ENCODE data around the gene CALHM5.

CALHM5 gene

DNA sequence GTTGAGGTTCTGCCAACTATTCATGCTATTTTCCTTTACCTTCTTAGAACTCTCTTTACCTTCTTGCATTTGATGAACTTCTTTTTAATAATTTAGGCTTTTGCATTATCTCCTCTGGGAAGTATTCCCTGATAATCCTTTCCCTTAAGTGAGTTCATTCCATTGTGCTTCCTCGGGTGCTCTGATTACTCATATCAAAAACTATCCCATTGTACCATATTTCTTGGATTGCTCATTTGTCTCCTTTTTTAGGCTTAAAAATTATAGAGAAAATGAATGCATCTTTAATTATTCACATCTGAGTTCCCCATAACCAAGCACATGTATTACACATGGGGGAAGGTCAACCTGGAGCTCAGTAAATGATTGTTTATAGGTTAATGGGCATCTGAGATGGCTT, 44.6 kb downstream of the CALHM5 start:
- no peak for DNase-seq

DNA sequence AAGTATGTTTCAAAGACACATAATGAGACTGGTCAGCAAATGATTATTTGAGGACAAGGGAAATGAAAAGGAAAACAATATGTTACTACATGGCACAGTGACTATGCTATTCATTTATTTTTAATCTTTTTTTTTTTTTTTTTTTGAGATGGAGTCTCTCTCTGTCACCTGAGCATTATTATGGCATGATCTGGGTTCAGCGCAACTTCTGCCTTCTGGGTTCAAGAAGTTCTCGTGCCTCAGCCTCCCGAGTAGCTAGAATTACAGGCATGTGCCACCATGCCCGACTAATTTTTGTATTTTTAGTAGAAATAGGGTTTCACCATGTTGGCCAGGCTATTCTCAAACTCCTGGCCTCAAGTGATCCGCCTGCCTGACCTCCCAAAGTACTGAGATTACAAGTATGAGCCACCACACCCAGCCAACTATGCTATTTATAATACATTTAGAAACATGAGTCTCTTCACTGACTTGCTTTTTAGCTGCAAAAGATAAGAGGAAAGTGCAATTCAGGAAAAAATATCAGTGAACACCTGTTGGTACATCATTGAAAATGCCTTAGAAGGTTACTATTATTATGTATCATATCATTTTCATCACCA, 45.5 kb downstream of the CALHM5 start:
- DNase-seq = no peak

DNA sequence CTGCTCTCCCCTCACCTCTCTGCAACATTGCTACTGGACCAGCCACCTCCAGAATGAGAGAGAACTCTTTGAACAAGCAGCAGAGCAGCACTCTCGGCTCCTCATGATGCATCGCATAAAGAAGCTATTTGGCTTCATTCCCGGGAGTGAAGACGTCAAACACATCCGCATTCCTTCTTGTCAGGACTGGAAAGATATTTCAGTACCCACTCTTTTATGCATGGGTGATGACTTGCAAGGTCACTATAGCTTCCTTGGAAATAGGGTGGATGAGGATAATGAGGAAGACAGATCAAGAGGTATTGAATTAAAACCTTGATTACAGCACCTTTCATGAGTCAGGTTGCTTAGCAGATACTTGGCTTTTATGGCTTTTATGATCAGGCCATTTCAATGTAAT, 46.5 kb downstream of the CALHM5 start:
- no peak for DNase-seq

DNA sequence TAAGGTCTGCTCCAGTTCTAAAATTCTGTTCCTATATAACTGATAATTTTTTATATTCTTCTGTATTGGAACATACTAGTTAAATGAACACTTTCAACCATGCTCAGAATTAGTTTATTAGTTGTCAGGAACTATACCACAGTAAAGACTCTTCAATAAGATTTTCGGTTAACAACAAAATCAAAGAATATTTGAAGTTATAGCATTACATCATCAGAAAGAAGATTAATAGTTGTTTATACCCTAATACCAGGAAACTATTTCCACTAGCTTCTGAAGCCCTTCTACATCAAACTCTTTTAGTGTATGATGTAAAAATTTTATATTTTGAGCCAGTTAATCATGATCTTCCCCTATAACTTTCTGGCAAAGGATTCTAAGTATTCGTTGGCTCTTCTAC, 48.7 kb downstream of the CALHM5 start:
- no peak for DNase-seq

DNA sequence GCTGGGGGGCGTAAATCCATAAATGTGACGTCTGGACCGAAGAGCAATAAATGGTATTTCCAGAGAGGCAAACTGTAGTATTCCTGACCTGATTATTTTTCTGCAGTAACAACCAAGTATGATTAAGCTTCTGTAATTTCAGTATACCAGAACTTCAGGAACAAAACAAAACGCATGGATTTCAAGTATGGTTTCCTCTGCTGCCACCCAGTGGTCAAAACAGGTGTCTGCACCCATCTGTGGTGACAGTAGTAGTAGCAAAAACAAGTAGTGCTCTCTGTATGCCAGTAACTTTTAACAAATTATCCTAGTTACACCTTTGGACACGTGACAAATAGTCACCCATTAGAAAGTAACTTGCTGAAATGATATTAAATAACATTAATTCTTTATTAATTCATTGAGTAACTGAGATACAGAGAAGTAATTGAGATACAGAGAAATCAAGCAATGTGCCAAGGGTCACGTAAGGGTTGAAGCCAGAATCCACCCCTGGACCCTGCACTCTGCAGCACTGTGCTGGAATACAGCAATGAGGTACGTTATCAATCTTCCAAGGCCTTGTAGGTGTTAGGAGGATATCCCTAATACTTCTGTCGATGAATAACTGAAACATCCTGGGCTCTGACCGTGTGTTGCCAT, 50.1 kb downstream of the CALHM5 start:
- peak; percentile 65 for DNase-seq

DNA sequence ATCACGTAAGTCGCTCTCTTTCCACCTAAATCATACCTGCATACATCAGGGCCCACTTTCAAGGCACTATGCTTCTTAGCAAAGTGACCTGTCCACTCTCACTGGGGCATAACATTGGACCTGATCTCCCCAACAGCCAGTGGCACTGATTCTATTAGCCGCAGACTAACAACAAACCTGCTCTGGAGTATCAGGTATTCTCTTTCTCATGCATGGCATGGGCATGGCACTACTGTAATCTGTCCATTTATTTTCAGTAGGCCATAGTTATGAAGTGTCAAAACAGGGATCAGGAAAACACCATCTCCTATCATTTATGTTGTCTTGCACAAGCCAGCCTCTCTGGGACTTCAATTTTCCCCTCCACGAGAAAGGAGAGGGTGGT, 50.6 kb downstream of the CALHM5 start:
- DNase-seq = no peak

DNA sequence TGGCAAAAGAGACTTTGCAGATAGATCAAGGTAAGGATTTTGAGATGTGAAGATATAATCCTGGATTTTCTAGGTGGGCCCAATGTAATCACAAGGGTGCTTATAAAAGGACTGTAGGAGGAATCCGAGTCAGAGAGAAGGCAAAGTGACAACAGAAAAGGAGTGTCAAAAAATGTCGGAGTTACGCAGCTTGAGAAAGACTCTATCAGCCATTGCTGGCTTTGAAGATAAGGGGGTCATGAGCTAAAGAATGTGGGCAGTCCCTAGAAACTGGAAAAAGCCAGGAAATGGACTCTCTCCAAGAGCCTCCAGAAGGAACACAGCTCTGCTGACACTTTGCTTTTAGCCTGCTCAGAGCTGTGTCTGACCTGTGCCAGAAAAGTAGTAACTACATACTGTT, 51.2 kb downstream of the CALHM5 start:
- DNase-seq = no peak

DNA sequence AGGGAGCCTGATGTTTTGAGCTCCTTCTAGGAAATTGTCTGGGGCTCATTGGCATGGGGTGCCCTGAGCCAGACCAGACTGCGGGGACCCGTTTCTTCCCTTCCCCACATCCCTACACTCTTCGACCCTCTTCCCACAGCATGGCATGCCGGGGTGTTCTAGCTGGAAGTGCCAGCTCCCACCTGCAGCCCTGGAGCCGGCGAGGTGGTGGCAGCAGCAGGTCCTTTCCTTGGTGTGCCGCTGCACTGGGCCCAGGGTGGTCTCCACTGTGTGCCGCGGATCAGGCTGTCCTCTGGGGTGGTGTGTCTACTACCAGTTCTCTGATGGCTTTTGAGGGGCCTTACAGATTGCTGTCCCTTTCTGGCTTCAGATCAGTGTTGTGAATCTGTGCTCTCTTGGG, 52.4 kb downstream of the CALHM5 start:
- DNase-seq = no peak

DNA sequence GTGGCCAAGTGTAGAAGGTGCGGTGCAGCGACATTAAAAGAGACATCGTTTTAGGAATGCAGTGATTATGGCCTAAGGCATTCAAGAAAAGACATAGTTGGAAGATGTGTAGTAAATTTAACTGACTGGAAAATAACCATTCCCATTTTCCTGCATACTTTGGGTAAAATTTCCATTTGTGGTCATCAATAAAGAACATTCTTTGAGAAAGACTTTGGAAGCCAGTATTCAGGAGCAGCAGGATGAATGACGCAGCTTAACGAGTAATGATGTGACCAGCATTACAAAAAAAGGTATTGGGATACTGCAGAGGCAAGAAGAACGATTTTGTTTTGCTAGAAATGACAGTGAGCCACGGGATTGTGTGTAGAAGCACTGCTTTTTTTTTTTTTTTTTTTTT, 52.9 kb downstream of the CALHM5 start:
- DNase-seq = no peak

DNA sequence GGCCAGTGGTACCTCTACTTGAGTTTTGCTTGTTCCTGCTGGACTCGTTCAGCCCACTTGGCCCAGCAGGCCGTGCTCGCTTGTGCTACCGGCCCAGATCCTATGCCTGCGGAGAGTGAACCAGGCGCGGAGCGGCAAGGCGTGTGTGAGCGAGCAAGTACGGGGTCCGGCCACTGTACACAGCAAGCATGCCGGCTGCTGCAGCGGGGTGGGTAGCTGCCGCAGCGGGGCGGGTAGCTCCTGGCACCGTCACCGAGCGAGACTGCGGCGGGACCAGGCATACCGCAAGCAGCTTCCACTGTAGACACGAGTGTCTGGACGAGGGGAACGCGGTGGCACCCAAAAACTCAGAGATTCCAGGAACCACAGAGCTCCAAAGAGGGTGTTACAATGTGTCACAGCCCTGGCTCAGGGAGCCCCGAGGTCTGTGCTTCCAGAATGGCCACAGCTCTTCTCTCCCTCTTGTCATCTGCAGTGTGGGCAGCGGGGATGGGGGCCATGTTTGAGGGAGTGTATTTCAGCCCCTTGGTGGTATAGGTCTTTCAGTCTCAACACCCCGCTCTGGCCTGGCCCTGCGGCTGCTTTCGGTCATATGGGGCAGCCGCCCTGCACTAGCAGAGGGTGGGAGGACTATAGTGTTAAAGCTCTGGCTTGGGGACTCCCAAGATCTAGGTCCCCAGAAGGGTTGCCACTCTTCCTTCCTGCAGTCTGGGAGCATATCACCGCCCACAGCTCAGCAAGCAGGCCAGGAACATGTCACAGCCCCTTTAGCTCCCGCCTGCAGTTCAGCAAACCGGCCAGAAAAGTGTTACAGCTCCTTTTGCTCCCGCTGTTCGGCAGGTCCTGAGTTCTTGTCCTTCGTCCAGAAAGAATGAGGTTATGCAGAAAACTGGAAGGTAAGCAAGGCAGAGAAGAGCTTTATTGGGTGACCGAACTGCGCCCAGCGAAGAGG, 53.8 kb downstream of the CALHM5 start:
- peak; percentile 24 for DNase-seq

DNA sequence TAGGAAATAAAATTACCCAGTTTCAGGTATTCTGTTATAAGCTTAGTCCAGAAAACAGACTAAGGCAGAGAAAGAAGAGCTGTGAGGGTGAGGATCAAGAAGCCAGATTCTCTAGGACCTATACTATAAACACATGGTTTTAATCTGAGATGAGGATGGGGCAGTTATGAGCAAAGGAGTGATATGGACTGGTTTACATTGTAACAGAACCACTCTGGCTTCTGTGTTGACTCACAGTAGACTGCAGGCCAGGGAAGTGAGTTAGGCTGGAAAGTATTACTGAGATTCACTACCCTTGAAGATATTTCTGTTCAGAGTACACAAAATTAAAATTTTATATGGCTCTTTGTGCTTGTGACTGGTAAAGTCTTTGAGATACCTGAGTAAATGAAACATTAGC, 56.7 kb downstream of the CALHM5 start:
- no peak for DNase-seq

DNA sequence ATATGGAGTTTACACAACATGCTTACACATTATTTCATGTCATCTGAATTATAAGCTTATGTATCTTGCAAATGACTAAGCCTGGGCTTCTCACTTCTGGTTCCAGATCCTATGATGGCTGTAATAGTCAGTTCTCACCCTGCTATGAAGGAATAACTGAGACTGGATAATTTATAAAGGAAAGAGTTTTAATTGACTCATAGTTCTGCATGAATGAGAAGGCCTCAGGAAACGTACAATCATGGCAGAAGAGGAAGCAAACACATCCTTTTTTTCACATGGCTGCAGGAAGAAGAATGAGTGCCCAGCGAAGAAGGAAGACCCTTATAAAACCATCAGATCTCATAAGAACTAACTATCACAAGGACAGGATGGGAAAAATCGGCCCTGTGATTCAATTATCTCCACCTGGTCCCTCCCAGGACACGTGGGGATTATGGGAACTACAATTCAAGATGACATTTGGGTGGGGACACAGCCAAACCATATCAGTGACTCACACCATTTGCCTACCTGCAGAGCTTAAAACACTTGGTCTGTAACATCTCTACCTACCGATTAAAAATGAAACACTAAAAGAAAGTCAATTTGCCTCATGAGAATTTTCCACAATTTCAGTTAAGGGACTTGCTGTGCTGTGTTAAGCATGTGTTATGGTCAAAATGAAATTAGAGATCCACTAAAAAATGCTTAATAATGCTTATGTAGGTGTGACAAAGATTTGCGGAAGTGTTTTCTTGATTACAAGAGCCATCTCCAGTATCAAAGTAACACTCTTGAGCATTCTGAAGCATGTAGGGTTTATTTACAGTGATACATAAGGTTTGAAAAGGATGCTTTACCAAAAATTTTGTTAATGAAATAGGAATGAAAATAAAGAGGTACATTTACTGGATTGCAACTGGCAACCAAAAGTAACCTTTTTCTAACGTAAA, 57.6 kb downstream of the CALHM5 start:
- no peak for DNase-seq

DNA sequence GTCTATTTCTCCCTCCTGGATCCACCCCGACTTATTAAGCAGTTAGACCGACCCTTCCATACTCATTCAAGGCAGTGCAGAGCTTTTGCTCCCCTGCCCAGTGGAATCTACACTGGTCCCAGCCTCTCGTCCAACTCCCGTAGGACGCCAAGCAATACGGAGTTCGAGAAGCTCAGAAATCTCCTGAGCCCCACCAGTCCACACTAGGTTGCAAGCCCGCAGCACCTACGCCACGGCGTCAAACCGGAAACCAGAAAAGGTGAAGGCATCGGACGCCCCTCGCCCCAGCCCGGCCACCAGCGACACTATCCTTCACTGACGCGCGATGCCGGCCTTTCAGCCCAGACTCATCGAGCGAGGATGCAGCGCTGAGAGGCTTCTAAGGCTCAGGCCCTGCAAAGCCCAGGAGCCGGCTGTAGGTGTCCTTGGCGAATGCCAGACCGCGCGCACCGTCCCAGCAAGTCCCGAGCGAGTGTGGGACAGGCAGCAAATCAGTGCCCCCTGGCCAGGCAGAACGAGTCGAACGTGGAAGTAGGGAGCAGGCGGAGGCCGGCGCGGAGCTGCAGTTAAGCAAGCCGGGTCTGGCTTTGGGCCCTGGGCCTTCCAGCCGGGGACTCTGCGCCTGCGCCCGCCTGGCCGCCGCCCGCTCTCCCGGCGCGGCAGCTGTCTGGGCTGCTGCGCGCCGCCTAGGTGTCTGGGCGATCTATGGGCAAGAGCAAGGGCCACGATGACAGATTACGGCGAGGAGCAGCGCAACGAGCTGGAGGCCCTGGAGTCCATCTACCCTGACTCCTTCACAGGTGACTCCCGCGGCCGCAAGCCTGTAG, 59.6 kb downstream of the CALHM5 start, which contains the start of gene RWDD1:
RWDD1 (plus strand) TSS at position 649 of the 827 bp plus-strand sequence; CDS start at position 728, 79 bp downstream.
- peak; percentile 98 for DNase-seq

DNA sequence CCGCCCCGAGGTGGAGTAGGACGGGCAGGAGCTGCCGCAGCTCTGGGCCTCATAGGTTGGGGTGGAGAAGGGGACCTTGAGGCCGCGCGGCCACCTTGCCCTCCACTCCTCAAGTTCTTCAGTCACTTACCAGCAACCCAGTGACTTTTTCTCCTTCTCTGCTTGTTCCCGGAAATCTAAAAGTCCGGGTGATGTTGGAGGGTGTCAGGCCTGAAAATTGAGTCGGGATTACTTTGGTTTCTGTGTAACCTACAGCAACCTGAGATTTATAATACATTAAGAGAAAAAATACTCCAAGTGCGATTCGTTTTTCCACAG, 60.2 kb downstream of the CALHM5 start:
- DNase-seq = no peak

DNA sequence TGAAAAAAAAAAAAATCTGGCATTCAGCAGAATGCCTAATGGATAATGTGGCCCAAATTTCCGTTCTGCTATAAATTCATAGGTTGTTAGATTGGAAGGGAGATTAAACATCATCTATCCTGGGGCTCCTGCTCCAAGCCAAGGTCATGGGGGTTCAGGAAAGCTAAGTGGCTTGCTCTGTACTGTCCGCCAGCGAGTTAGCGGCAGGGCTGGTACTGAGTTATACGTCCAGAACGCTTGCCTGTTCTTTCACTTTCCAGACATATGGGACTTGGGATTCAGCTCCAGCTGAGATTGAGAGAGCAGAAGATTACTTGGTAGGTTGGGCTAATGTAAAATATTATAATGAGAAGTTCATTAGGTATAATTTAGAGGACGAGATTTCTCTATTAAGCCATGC, 60.7 kb downstream of the CALHM5 start:
- no peak for DNase-seq
